Activated CD8-positive, alpha-beta T cell treated with anti-CD3 and anti-CD28 coated beads, Interleukin-2, amount 10 ng/mL, durations not matched to agents 7 days and 5 days (primary cell): ENCODE results near the gene ECHDC3. TPM values are rescaled to one million over a fixed set of nuclear protein-coding genes. Genes with fewer than 3 reads are reported as not detected.
"Not testable (repeated sequence)": the region's sequence is repeated elsewhere in the genome, so short reads cannot be mapped to it uniquely, and the experiment has no call there.

Source experiments
- ATAC-seq: fragments of 150-1000 bp; cut with Tn5 transposase; one replicate; pipeline ENCODE4 v1.10.0; 2021; ENCODE audit warnings: moderate library complexity
- CTCF ChIA-PET: fragments of 350-600 bp; sonication (Branson Sonifier 250); formaldehyde crosslinking; loops from one replicate; lab custom pipeline; 2021; ENCODE audit warnings: antibody characterized with exemption; lab: Charles Lee
- POLR2A ChIA-PET: fragments of 350-600 bp; sonication (Branson Sonifier 250); formaldehyde crosslinking; loops from one replicate; lab custom pipeline; 2021; ENCODE audit warnings: antibody characterized with exemption; lab: Charles Lee
- DNase-seq: peaks from one replicate; pipeline ENCODE4 v3.0.0-alpha.2; 2020
- H3K27ac Mint-ChIP-seq: one replicate; pipeline ENCODE4 v1.8.0; 2021; ENCODE audit warnings: mild to moderate bottlenecking, mixed read lengths
- H3K27me3 Mint-ChIP-seq: one replicate; pipeline ENCODE4 v1.8.0; 2021; ENCODE audit warnings: low read depth, mixed read lengths
- H3K36me3 Mint-ChIP-seq: one replicate; pipeline ENCODE4 v1.8.0; 2021; ENCODE audit warnings: low read depth, mixed read lengths
- H3K4me1 Mint-ChIP-seq: one replicate; pipeline ENCODE4 v1.8.0; 2021; ENCODE audit warnings: low read depth, mixed read lengths
- H3K4me3 Mint-ChIP-seq: one replicate; pipeline ENCODE4 v1.8.0; 2021; ENCODE audit warnings: mild to moderate bottlenecking, mixed read lengths
- H3K9me3 Mint-ChIP-seq: one replicate; pipeline ENCODE4 v1.8.0; 2022; ENCODE audit warnings: mixed read lengths; ENCODE audit not compliant: insufficient read depth
- total RNA-seq, 2 experiments: library from RNA; stranded (reverse); gene quantifications; one replicate each; pipeline ENCODE4 v1.2.3, GENCODE V29; 2021

ECHDC3 gene
- total RNA-seq, 2 experiments from 2014 or later, result 1.2 to 1.4 TPM

DNA sequence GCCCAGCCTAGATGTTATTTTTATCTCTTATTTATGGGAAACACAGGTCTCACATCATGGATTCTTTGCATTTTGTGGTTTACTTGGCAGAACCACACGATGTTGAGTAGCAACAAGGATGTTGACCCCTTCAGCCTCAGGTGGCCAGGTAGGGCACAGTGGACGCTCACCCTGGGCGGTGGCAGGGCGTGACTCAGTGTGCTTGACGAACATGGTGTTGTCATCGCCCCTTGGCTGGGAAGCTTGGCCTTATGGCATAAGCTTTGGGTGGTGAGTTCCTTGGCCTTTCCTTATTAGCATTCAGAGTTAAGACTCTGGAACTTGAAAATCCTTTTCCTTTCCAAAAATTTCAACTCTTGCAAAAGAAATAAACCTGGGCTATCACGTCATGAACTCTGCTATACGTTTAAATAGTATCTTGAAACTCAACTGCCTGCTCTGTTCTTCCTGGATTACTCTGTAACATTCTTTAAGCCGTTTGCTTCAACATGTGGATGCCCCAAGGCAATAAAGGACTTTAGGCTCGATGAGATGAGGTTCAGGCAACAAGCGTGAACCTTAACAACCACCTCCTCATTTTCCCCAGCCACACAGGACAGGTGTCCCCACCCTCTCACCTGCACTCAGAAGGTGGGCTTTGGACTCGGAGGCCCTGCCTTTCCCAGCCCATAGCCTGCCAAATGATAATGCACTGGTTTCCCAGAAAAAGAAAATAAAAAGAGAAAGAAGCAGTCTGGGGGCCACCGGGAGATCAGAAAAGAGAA lies 22.5 kb upstream of the ECHDC3 start:
- H3K9me3 Mint-ChIP-seq, result peaks cover 3% of the 10 kb centered on the region
- ATAC-seq, result no peak
- no peak for DNase-seq
- no peak overlapping the region for H3K4me3 Mint-ChIP-seq
- ChIA-PET POLR2A (no interaction called here), CTCF (no interaction called here)
- H3K36me3 Mint-ChIP-seq, result no peaks in the 10 kb centered on the region
- no peak overlapping the region for H3K27ac Mint-ChIP-seq
- H3K27me3 Mint-ChIP-seq, result peaks cover 36% of the 10 kb centered on the region
- H3K4me1 Mint-ChIP-seq, result peaks cover 12% of the 10 kb centered on the region

- no peak overlapping the region for H3K4me3 Mint-ChIP-seq
- DNase-seq, result no peak
- no peaks in the 10 kb centered on the region for H3K36me3 Mint-ChIP-seq
- H3K27me3 Mint-ChIP-seq, result peaks cover 36% of the 10 kb centered on the region
- H3K9me3 Mint-ChIP-seq, result peaks cover 3% of the 10 kb centered on the region
- no peak overlapping the region for H3K27ac Mint-ChIP-seq
- ChIA-PET POLR2A (no interaction called here), CTCF (interaction anchor here (0.9 kb wide), 1 partner anchor 10 kb away, joined by 4 read pairs; no protein-coding TSS in a partner anchor)
- peaks cover 14% of the 10 kb centered on the region for H3K4me1 Mint-ChIP-seq
- no peak for ATAC-seq
These were observed 21.9 kb upstream of the ECHDC3 start for GRCh38 chr10:11720260-11720741.

GRCh38 chr10:11721806-11722205 lies 20.4 kb upstream of the ECHDC3 start:
- H3K9me3 Mint-ChIP-seq, result peaks cover 3% of the 10 kb centered on the region
- H3K27ac Mint-ChIP-seq, result no peak overlapping the region
- ChIA-PET CTCF (no interaction called here), POLR2A (no interaction called here)
- no peak for DNase-seq
- H3K4me3 Mint-ChIP-seq, result no peak overlapping the region
- H3K36me3 Mint-ChIP-seq, result no peaks in the 10 kb centered on the region
- peaks cover 9% of the 10 kb centered on the region for H3K4me1 Mint-ChIP-seq
- ATAC-seq, result no peak
- H3K27me3 Mint-ChIP-seq, result peaks cover 36% of the 10 kb centered on the region

DNA sequence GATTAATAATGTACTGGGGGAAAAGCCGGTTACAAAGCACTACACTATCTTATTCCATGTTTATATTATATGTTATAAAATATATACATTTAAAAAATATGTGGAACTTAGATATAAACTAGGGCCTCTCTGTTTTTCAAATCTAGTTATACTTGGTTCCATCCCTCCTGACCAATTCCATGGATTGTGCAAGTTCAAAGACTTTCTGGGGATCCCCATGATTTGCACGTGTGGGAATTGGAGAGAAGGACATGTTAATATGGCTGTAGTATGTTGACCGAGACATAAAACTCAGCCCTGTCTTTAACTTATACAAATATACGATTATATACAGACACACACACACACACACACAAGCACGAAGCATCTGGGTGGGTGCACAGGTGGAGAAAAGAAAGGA lies 18.8 kb upstream of the ECHDC3 start:
- Mint-ChIP-seq H3K9me3 (peaks cover 2% of the 10 kb centered on the region), H3K36me3 (no peaks in the 10 kb centered on the region), H3K27ac (no peak overlapping the region), H3K27me3 (peaks cover 38% of the 10 kb centered on the region), H3K4me3 (no peak overlapping the region), H3K4me1 (peaks cover 4% of the 10 kb centered on the region)
- CTCF ChIA-PET, result interaction anchor here (1.1 to 4.3 kb wide), 3 partner anchors 169 to 208 kb away, joined by 3 to 25 read pairs (median 3); no protein-coding TSS in a partner anchor
- POLR2A ChIA-PET, result no interaction called here
- ATAC-seq (no peak), DNase-seq (no peak)

GRCh38 chr10:11724938-11725776 lies 17.0 kb upstream of the ECHDC3 start:
- peak; percentile 60 for ATAC-seq
- no peak overlapping the region for H3K4me3 Mint-ChIP-seq
- DNase-seq, result peak; percentile 33
- no peaks in the 10 kb centered on the region for H3K36me3 Mint-ChIP-seq
- CTCF ChIA-PET, result interaction anchor here (0.6 to 4.3 kb wide), 10 partner anchors 14 to 213 kb away, joined by 3 to 25 read pairs (median 4); no protein-coding TSS in a partner anchor
- peaks cover 35% of the 10 kb centered on the region for H3K27me3 Mint-ChIP-seq
- H3K9me3 Mint-ChIP-seq, result peaks cover 6% of the 10 kb centered on the region
- H3K4me1 Mint-ChIP-seq, result peaks cover 4% of the 10 kb centered on the region
- POLR2A ChIA-PET, result no interaction called here
- no peak overlapping the region for H3K27ac Mint-ChIP-seq

DNA sequence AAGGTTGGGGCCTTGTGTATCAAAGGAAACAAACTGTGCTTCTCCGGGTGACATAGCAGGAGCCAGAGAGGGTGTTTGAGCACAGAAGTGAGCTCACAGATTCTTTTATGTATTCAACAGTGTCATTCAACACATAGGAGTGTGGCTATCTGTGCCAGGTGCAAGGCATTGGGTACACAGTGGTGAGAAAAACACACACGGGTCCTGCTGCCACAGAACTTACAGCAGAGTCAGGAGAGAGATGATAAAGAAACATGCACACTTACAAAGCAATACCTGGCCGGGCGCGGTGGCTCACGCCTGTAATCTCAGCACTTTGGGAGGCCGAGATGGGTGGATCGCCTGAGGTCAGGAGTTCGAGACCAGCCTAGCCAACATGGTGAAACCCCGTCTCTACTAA lies 16.3 kb upstream of the ECHDC3 start:
- Mint-ChIP-seq H3K27me3 (peaks cover 31% of the 10 kb centered on the region), H3K27ac (no peak overlapping the region), H3K4me3 (no peak overlapping the region), H3K36me3 (no peaks in the 10 kb centered on the region), H3K4me1 (peaks cover 4% of the 10 kb centered on the region), H3K9me3 (peaks cover 6% of the 10 kb centered on the region)
- CTCF ChIA-PET, result interaction anchor here (0.7 to 4.3 kb wide), 6 partner anchors 31 to 211 kb away, joined by 3 to 25 read pairs (median 4); no protein-coding TSS in a partner anchor
- DNase-seq, result no peak
- POLR2A ChIA-PET, result no interaction called here
- no peak for ATAC-seq

- Mint-ChIP-seq H3K4me1 (peaks cover 4% of the 10 kb centered on the region), H3K4me3 (no peak overlapping the region), H3K36me3 (no peaks in the 10 kb centered on the region), H3K9me3 (peaks cover 6% of the 10 kb centered on the region), H3K27ac (no peak overlapping the region), H3K27me3 (peaks cover 22% of the 10 kb centered on the region)
- DNase-seq (no peak), ATAC-seq (no peak)
- CTCF ChIA-PET, result interaction anchor here (3.4 kb wide), 1 partner anchor 212 kb away, joined by 15 read pairs; no protein-coding TSS in a partner anchor
- POLR2A ChIA-PET, result no interaction called here
These were observed 14.6 kb upstream of the ECHDC3 start for GRCh38 chr10:11727563-11727962.

- POLR2A ChIA-PET, result no interaction called here
- H3K4me1 Mint-ChIP-seq, result peaks cover 1% of the 10 kb centered on the region
- H3K27me3 Mint-ChIP-seq, result peaks cover 19% of the 10 kb centered on the region
- CTCF ChIA-PET, result interaction anchor here (0.8 to 3.4 kb wide), 3 partner anchors 29 to 244 kb away, joined by 3 to 15 read pairs (median 4); no protein-coding TSS in a partner anchor
- peaks cover 6% of the 10 kb centered on the region for H3K9me3 Mint-ChIP-seq
- H3K36me3 Mint-ChIP-seq, result no peaks in the 10 kb centered on the region
- H3K4me3 Mint-ChIP-seq, result no peak overlapping the region
- ATAC-seq, result no peak
- no peak overlapping the region for H3K27ac Mint-ChIP-seq
- no peak for DNase-seq
These were observed 13.8 kb upstream of the ECHDC3 start for GRCh38 chr10:11728353-11728752.

- peaks cover 19% of the 10 kb centered on the region for H3K27me3 Mint-ChIP-seq
- ATAC-seq (no peak), DNase-seq (no peak)
- CTCF ChIA-PET, result interaction anchor here (1.6 to 3.4 kb wide), 2 partner anchors 214 kb away, joined by 6 to 15 read pairs; no protein-coding TSS in a partner anchor
- no peaks in the 10 kb centered on the region for H3K36me3 Mint-ChIP-seq
- no peak overlapping the region for H3K4me3 Mint-ChIP-seq
- peaks cover 6% of the 10 kb centered on the region for H3K9me3 Mint-ChIP-seq
- no peak overlapping the region for H3K27ac Mint-ChIP-seq
- peaks cover 1% of the 10 kb centered on the region for H3K4me1 Mint-ChIP-seq
- POLR2A ChIA-PET, result no interaction called here
These were observed 12.3 kb upstream of the ECHDC3 start for GRCh38 chr10:11729790-11730315.

- Mint-ChIP-seq H3K27ac (no peak overlapping the region), H3K9me3 (peaks cover 6% of the 10 kb centered on the region), H3K4me3 (no peak overlapping the region), H3K36me3 (no peaks in the 10 kb centered on the region), H3K27me3 (peaks cover 12% of the 10 kb centered on the region), H3K4me1 (no peaks in the 10 kb centered on the region)
- ChIA-PET POLR2A (no interaction called here), CTCF (interaction anchor here (1.6 kb wide), 1 partner anchor 215 kb away, joined by 6 read pairs; no protein-coding TSS in a partner anchor)
- DNase-seq (no peak), ATAC-seq (no peak)
These were observed 11.4 kb upstream of the ECHDC3 start for GRCh38 chr10:11730779-11731178.

- DNase-seq, H3K27me3 Mint-ChIP-seq, CTCF ChIA-PET, H3K4me1 Mint-ChIP-seq, H3K36me3 Mint-ChIP-seq, H3K4me3 Mint-ChIP-seq, ATAC-seq, POLR2A ChIA-PET, H3K27ac Mint-ChIP-seq: not testable (repeated sequence)
- peaks cover 11% of the 10 kb centered on the region for H3K9me3 Mint-ChIP-seq
These were observed 5.4 kb upstream of the ECHDC3 start for GRCh38 chr10:11736767-11737166.
